A204.1 (cell line): ENCODE data around the gene SAPCD1.
"Not testable (repeated sequence)": the region's sequence is repeated elsewhere in the genome, so short reads cannot be mapped to it uniquely, and the experiment has no call there.

Source experiments
- FAIRE-seq: peaks from 2 replicates; lab custom pipeline; 2012; peaks lifted over from hg19 to GRCh38; lab: Jason Lieb, UNC

SAPCD1 gene

DNA sequence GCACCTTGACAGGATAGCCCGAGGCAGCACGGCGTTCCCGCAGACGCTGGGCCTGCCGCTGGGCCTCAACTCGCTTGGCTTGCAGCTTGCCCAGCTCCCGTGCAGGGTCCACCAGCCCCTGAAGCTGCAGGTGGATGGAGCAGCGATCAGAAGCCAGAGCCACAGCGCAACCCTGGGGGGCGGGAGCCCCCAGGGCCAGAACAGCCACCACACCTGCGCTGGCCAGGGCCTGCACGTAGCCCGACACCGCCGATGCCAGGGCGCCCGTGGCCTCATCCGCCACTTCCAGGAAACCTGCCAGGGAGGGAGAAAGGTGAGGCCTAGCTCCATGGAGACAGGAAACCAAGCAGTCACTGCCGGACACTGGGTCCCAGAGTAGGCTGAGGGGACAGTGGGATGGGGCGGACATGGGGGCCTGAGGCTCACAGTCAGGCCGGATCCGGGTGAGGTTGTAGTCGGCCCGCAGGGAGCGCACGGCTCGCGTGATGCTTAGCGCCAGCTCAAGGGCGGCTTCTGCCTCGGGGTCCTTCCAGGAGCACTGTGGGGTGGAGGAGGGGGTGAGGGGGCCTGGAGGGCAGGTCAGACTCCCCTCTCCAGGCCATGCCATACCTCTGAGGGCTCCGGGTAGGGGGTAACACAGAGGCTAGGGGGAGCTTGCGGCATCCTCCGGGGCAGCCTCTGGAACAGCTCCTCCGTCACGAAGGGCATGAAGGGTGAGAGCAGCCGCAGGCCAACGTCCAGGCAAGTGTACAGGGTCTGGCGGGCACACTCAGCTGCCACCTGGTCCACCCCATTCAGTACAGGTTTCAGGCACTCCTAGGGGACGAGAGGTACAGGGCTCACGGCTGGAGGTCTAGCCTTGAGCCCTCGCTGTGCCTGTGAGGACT, 16.8 kb downstream of the SAPCD1 start:
- no peak for FAIRE-seq

DNA sequence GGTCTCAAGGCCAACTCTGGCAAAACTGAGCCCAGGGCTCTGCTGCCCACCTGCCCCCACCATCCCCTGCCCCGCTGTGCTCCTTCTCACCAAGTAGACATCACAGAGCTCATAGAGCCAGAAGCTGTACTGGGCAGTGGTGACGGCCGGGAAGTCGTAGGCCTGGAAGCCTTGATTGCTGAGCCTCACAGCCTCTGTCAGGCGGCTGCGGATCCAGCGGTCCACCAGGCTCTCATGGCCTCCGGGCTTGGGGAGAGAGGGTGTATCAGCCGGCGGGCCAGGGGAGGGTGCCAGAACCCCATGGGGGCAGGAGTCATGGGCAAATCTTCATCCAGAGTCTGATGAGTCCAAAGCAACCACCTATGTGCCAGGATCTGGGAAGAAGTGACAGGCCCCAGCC, 17.5 kb downstream of the SAPCD1 start:
- no peak for FAIRE-seq

DNA sequence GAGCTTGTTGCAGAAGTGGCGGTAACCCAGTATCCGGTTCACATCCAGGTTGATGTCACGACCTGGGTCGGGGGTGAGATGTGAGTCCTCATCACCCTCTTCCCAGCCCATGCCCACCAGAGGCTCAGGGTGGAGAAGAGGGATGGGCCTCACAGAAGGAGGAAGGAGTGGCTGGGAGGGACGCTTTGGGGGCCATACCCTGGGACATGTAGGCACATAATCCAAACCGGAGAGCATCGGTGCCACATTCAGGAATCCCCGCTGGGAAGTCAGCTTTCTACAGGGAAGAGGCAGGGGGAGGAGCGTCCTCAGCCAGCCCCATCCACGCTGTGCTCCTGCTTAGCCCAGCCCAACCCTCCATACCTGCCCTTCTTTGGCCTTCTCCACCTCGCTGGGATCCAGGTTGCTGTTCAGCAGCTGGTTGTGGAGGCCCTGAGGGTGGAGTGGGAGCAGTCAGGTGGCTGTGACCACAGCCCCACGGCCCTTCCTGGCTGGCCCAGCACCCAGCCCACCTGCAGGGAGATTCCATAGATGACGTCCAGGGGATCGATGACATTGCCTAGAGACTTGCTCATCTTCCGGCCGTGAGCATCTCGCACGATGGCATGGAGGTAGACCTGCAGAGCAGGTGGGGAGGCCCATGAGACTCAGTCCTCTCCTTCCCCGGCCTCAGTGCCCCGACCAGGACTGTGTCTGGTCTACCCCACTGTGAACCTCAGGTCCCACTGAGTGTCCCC, 18.2 kb downstream of the SAPCD1 start:
- FAIRE-seq, result no peak

DNA sequence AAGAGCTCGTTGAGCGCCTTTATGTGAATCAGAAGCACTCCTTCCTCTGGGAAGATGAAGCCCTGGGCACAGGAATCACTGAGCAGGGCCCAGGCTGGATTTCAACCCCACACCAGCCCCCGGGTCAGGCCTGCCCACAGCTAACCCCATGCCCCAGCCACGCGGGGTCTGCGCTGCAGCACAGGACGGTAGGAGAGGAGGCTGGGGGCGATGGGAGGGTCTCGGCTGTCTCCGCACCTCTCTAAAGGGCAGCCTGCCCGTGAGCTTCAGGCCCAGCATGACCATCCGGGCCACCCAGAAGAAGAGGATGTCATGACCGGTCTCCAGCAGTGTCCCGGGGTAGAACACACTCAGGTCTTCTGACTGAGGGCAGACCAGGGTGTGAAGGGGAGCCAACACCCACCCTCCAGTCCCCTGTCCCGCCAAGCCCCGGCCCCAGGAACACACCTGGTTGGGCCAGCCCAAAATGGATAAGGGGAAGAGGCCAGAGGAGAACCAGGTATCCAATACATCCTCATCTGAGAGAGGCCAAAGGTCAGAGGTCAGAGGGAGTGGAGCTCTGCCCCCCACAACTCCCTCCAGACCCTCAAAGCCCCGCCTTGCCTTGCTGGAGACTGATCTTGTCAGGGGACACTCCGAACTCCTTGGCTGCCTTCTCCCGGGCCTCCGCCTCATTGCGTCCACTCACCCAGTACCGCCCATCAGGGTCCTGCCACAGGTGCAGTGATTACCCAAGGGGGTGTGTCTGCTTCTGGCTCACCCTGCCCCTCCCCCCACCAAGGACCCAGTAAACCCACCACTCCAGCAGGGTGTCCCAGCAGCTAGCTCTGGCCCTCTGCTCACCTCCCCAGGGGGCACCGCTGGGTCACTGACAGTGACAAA, 19.0 kb downstream of the SAPCD1 start:
- no peak for FAIRE-seq

DNA sequence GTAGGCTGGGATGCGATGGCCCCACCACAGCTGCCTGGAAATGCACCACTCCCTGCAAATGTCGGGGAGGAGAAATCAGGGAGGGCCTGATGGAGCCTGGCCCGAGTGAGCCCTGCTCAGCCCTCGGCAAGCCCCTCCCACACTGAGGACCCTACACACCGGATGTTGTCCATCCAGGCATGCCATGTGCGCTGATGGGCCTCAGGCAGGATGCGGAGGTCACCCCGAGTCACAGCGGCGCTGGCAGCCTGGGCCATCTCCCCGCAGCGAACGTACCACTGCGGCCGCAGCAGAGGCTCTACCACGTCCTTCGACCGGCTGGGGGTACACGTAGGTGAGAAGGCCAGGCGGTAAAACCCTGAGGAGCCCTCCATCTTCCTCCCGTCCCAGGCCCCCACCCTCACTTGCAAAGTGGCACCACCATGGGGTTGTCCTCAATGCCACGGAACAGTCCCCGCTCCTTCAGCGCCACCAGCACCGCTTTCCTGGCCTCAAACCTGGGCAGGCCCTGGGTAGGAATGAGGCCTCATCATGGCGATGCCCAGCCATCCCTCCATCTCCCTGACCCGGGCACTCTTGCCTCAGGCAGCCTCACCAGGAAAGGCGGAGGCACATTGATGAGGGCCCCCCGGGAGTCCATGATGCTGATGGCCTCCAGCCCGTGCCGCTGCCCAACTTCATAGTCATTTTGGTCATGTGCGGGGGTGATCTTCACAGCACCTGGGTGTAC, 19.8 kb downstream of the SAPCD1 start:
- no peak for FAIRE-seq

DNA sequence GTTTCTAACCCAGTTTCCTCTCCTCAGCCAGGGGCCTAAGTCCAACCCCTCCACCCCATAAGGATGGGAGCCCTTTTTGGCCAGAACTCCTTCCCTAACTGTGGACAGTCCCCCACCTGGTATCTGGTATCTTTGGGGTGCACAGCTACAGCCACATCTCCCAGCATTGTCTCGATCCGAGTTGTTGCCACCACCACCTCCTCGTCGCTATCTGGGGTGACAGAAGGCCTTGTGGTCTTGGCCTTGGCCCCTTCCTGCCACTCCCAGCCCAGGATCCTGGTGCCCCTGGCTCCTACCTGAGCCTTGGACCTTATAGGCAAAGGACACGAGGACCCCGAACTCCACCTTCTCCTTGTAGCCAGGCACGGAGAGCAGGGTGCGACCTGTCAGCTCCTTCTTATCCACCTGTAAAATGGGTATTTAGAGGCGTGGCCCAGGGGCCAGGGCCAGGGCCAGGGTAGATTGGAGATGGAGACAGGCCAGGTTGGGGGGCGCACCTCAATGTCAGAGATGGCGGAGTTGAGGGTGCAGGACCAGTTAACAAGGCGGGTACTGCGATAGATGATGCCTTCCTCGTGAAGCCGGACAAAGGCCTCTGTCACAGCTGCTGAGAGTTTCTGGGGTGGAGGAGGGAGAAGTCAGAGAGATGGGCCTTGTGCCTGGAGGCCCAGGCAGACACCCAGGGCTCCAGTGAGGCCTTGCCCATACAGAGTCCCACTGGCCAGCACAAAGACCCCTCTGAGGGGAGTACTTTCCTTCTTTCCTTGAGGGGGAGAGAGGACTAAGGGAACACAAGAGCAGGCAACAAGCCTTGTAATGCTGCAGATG, 21.9 kb downstream of the SAPCD1 start:
- FAIRE-seq, result no peak

DNA sequence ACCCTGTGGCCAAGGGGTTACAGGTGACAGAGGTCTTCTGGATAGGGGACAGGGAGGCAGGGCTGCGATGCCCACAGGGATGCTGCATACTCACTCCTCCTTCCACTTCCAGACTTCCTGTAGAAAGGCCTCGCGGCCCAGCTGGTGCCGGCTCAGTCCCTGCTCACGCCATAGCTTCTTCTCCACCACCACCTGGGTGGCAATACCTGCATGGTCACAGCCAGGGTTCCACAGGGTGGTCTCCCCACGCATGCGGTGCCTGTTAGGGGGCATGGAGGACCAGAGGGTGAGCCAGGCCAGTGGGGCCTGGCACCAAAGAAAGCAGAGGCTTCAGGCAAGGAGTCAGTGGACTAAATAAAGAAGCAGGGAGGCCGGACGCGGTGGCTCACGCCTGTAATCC, 23.0 kb downstream of the SAPCD1 start:
- no peak for FAIRE-seq

DNA sequence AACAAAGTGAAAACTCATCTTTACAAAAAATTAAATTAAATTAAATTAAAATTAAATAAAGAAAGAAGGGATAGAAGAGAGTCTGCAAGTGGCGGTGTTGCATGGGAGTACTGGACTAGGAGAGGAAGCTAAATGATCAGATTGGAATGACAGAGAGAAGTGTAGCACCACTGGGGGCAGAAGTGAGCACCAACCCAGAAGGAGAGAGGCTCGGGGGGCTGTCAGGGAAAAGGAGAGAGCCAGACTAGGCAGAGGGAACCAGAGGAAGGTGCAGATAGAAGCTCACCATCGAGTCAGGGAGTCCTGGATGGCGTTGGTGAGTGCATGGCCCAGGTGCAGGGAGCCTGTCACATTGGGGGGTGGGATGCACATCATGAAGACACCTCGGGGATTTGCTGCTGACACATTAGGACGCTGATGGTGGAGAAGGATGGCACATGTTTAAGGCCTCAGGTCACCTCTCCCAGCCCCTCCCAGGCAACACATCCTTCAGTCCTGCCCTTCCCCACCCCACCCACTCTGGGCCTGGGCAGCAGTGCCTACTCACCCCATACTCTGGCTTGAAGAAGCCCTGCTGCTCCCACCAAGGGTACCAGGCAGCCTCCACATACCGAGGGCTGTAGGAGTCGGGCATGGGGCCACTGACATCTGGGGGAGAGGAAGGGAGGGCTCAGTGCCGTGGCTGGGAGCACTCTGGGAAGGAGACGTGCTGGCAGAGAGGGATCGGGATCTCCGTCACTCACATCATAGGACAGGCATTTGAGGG, 29.1 kb downstream of the SAPCD1 start:
- FAIRE-seq, result no peak

DNA sequence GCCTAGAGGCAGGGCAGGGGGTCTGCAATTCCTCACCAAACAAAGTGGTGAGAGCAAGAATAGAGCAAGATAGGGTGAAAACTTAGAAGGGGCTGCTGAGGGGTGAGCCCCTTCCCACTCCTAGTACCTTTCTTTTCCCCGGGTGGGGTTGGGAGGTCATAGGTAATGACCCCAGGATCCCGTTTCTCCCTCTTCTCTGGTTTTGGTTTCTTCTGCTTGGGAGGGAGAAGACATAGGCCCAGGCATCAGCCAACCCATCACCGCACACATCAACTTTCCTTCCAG, 29.6 kb downstream of the SAPCD1 start:
- no peak for FAIRE-seq

DNA sequence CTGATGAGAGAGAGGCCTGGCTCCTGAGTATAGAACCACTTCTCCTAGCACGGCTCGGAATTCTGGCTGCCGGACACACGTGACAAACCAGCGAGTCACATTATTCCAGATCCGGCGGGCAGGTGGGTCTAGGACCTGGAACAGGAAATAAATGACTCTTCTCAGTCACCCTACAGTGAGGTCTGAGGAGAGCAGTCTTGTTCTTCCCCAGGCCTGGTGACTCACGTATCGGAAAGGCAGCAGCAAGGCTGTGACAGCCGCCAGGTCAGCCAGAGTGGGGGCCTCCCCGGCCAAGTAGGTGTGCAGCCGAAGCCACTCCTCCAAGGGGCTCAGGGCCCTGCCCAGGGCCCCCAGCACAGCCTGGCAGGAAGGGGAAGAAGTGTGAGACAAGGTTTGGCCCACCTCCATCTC, 30.3 kb downstream of the SAPCD1 start:
- FAIRE-seq, result no peak

DNA sequence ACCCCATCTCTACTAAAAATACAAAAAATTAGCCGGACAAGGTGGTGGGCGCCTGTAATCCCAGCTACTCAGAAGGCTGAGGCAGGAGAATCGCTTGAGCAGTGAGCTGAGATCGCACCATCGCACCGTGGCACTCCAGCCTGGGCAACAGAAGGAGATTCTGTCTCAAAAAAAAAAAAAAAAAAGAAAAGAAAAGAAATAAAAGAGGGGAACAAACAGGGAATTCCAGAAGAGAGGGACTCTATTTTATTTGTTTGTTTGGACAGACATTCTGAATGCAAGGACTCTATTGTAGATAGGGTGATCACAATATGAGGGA, 31.4 kb downstream of the SAPCD1 start:
- not testable (repeated sequence) for FAIRE-seq

DNA sequence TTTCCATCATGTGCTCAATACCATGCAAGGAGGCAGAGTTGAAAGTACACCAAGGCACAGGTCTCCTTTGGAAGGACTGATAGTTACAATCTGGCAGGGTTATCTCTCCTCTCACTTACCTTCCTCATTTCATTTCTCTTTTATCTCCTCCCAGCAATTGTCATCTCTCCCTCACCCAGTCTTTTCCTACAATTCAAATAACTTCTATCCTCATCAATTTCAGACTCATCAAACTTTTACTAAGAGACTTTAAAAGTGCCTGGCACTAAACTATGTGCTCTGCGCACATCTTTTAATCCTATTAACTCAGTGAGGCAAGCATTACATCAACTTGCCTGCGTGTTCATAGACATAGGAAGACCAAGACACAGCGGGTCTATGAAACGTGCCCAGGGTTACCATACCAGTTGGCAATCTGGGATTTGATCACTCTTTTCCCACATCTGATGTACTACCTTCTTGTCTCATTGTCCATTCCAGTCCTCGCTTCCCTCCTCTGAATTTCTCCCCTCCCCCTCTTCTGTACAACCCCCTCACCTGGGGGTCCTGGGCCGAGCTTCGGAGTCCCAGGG, 31.9 kb downstream of the SAPCD1 start:
- no peak for FAIRE-seq

DNA sequence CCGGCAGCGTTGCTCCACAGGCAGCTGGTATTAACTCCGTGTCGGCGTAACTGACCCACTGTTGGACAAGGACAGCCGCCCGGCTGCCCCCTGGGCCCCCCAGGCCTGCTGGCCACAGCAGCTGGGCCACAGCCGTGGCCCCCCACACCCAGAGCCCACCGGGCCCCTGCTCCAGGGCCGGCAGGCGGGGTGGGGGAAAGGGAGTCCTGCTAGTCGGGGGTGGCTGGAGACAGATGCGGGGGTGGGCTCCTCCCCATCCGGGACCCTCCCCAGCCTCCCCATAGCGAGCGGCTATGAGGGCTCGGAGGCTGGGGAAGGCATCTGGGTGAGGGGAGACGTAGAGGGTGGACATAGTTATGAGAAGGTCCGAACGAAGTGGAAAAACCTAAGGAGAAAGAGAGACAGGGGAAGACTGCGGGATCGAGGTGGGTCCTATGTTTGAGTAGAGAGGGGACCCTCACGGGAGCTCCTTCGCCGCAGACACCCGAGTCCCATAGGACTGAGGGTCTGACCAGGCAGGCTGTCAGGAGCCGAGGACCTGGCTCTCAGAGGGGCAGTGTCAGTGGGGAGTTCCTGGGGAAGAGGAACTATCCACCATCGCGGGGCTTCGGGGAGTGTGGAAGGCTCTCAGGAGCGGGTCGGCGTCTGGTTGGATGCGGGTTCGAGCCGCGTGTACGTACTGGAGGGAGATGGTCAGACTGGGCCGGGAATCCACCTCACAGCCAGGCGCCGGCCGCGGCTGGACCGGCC, 32.6 kb downstream of the SAPCD1 start:
- no peak for FAIRE-seq

DNA sequence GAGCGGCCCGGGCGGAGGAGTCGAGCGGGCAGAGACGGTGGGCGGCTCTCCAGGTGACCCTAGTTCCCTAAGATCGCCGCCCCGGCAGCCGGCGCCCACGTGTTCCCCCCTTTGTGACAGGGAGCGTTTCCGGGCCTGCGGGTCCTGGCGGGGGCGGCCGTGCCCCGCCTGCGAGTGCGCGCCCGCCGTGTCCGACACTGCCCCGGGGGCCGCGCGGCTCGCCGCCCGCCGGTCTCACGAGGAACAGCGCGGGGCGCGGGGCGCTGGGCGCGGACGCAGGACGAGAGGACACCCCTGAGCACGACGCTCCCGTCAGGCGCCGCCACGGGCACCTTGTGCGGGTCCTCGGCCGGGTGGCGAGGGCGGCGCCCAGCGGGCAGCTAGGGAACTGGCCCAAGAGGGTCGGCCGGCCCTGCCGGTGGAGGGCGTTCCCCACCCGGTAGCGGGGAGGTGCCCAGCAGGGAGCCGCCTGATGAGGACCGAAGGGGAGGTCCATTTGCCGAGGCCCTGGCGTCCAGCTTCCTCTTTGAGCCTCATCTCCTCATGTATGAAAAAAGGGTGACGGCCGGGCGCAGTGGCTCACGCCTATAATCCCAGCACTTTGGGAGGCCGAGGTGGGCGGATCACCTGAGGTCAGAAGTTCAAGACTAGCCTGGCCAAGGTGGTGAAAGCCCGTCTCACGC, 33.3 kb downstream of the SAPCD1 start, which contains the start of gene VARS1:
Gene VARS1 (minus strand): TSS at position 137 of the 683 bp plus-strand sequence. CDS start 535 bp downstream, outside the sequence.
- FAIRE-seq, result no peak

DNA sequence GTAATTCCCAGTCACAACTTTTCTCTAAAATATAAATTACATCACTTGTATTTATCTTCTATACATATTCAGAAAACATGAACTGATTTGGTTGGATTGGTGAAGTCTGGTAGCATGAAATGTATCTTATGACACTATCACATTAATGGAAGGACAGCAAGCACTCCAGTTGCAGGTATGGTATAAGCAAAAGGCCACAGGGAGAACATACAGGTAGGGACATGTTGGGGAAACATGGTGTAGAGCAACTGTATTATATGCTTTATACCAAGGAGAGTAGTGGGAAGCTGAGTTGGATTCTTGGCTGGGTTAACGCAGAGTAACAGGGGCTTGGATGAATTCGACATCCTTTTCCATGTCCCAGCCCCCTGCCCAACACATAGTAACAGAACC, 34.5 kb downstream of the SAPCD1 start:
- FAIRE-seq, result no peak

DNA sequence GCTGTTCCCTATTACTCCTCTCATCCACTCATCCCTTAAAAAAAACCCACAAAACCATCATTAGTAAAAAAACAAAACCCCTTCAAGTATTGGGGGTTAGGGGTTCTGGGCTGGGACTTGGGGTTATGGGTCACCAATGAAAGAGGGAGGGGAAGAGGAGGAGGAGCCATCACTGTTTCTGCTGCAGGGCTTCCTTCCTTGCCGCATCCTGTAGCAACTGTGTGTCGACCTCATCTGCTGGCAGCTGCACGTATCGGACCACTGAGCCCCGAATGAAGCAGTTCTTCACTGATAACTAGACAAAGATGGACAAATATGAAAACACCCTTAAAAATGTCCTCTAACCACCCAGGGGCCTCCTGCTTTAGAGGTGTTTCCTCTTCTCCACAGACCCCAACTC, 35.1 kb downstream of the SAPCD1 start:
- FAIRE-seq, result no peak

DNA sequence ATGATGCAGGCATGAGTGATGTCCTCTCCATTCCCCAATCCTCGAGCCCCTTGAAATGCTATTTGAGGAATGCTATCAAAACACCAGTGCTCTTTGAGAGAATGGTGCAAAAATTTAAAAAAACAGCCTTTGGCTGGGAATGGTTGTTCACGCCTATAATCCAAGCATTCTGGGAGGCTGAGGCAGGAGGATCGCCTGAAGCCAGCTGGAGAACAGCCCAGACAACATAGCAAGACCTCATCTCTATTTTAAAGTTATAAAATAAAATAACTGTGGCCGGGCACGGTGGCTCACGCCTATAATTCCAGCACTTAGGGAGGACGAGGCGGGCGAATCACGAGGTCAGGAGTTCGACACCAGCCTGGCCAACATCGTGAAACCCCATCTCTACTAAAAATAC, 37.3 kb downstream of the SAPCD1 start:
- FAIRE-seq, result no peak

DNA sequence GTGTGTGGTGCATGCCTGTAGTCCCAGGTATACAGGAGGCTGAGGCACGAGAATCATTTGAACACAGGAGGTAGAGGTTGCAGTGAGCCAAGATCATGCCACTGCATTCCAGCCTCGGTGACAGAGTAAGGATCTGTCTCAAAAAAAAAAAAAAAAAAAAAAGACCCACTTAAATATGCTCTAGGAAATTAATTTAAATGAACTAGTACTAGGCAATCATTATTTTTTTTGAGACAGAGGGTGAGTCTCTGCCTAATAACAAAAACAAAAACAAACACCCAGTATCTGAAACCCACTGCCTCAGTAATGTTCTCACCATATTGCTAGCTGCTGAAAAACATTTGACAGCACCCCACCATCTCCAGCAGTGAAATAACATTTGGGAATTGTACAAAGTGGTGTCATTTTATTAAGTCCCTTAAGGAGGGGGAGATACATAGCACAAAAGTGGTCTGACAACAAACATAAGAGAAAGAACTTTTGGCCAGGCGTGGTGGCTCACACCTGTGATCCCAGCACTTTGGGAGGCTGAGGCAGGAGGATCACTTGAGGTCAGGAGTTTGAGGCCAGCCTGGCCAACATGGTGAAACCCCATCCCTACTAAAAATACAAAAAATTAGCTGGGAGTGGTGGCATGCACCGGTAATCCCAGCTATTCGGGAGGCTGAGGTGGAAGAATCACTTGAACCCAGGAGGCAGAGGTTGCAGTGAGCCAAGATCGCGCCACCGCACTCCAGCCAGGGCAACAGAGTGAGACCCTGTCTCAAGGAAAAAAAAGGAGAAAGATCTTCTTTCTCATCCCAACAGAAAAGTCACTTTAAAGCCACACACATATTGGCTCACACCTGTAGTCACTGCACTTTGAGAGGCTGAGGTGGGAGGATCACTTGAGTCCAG, 38.8 kb downstream of the SAPCD1 start:
- not testable (repeated sequence) for FAIRE-seq
